Activated CD8-positive, alpha-beta T cell treated with anti-CD3 and anti-CD28 coated beads for 36 hours (primary cell): Measurements from ENCODE around the gene KIR2DL4. TPM values are rescaled to one million over a fixed set of nuclear protein-coding genes. Genes with fewer than 3 reads are reported as not detected.

ENCODE experiments used
- total RNA-seq, 2 experiments: library from RNA; stranded (reverse); gene quantifications; one replicate each; pipeline ENCODE4 v1.2.3, GENCODE V29; 2021

KIR2DL4 gene
- total RNA-seq, 2 experiments from 2014 or later, result not detected

Other genes with a start within 250 kb of the KIR2DL4 start
- gene LILRA2, start 229.8 kb upstream of the KIR2DL4 start, total RNA-seq, result not detected
- gene LILRA1, start 210.0 kb upstream of the KIR2DL4 start, total RNA-seq, result not detected
- gene LILRB1, start 173.1 kb upstream of the KIR2DL4 start, total RNA-seq, result 1 to 10 TPM; 1.2 to 1.6 TPM
- not detected for gene LILRB4, start 140.6 kb upstream of the KIR2DL4 start, total RNA-seq
- gene KIR3DL3, start 79.2 kb upstream of the KIR2DL4 start, total RNA-seq, result not detected
- not detected for gene KIR2DL3, start 65.1 kb upstream of the KIR2DL4 start, total RNA-seq
- gene KIR2DL1, start 33.8 kb upstream of the KIR2DL4 start, total RNA-seq, result not detected
- under 1 TPM in 1 of 2 experiments, not detected in 1; 0.14 TPM for gene KIR3DL1, start 12.9 kb downstream of the KIR2DL4 start, total RNA-seq
- gene KIR2DS4, start 29.1 kb downstream of the KIR2DL4 start, total RNA-seq, result under 1 TPM; 0.25 to 0.38 TPM
- under 1 TPM; 0.14 to 0.27 TPM for gene KIR3DL2, start 46.8 kb downstream of the KIR2DL4 start, total RNA-seq
- gene FCAR, start 70.6 kb downstream of the KIR2DL4 start, total RNA-seq, result not detected
- under 1 TPM; 0.58 to 0.68 TPM for gene NCR1, start 102.5 kb downstream of the KIR2DL4 start, total RNA-seq
- gene NLRP7, start 143.9 kb downstream of the KIR2DL4 start, total RNA-seq, result not detected
- 10 to 100 TPM in 1 of 2 experiments, 1 to 10 TPM in 1; 9.5 to 11.7 TPM for gene NLRP2, start 162.8 kb downstream of the KIR2DL4 start, total RNA-seq
- under 1 TPM; 0.14 to 0.27 TPM for gene GP6, start 234.7 kb downstream of the KIR2DL4 start, total RNA-seq